ENCODE data around the gene XYLB. TPM values are rescaled to one million over a fixed set of nuclear protein-coding genes. Genes with fewer than 3 reads are reported as not detected.

XYLB gene
- total RNA-seq, 1 experiment from 2014 or later: 14.0 TPM

DNA sequence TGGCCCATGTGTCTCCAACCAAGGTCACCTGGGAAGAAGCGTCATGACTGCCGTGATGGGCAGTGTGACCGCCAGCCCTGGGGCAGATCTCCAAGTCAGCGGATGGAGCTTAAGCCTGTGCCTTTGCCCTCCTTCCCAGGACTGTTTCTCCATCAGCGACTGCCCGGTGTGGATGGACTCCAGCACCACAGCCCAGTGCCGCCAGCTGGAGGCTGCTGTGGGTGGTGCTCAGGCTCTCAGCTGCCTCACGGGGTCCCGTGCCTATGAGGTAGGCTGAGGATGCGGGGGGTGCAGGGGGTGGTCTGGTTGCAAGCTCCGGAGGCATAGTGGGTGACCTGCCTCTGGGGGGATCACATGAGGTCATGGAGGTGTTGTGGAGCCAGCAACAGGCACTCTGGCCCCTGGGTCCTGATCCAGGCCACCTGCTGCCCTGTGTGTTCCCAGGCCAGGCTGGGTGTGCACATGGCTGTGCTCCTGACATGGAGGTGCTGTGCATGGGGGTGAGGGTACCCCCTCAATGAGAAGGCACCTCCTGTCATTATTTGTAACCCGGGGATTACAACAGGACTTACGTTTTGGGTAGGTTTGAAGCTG lies 19.0 kb downstream of the XYLB start:
- H3K36me3 ChIP-seq (ENCODE audit: control insufficient read depth in 1 of 2, insufficient read depth in 2 of 2, low read length in 2 of 2): peaks cover 13 to 24% of the 10 kb centered on the region in 2 experiments; a peak in 3 of 4 replicates
- H3K9ac ChIP-seq (ENCODE audit: low read length): no peak overlapping the region
- DNase-seq (ENCODE audit: low read depth, low spot score) (no peak), ATAC-seq (no peak)
- no peak overlapping the region for H3K4me2 ChIP-seq (ENCODE audit: low read length)
- TF ChIP-seq RAD21 (IDR thresholded peaks at IDR 0.05; ENCODE audit: low read depth): no peak
- H3K79me2 ChIP-seq (ENCODE audit: insufficient read depth, low read length): no peaks in the 10 kb centered on the region
- H3K4me3 ChIP-seq (replicated peaks in 1 of 2; ENCODE audit: low read depth in 1 of 2, low read length in 2 of 2): no peak overlapping the region
- no peaks in the 10 kb centered on the region for H4K20me1 ChIP-seq (ENCODE audit: insufficient read depth)
- no peaks in the 10 kb centered on the region for H3K9me2 ChIP-seq (ENCODE audit: insufficient read depth)
- no TSS peak for BruUV-seq (replicated peaks)
- RAD21 ChIA-PET (ENCODE audit: low non-redundant PET in 1 of 2, low total read pairs in 2 of 2, uncharacterized antibody in 2 of 2, unreplicated experiment in 2 of 2): no interaction called here
- intact Hi-C loops (cut with micrococcal nuclease): no loop called here
- POLR2A ChIA-PET: no interaction called here
- no peaks in the 10 kb centered on the region for H3K27me3 ChIP-seq (ENCODE audit: insufficient read depth, low read length)
- no peaks in the 10 kb centered on the region for H3K9me3 ChIP-seq (ENCODE audit: control insufficient read depth in 1 of 2, insufficient read depth in 1 of 2, low read depth in 1 of 2, low read length in 2 of 2)
- H2AFZ ChIP-seq (ENCODE audit: low read depth, low read length, poor library complexity, severe bottlenecking): no peak overlapping the region
- no peak overlapping the region for H3K27ac ChIP-seq (ENCODE audit: low read depth, low read length)
- no peaks in the 10 kb centered on the region for H3K4me1 ChIP-seq (ENCODE audit: control insufficient read depth in 1 of 2, insufficient read depth in 2 of 2, low read length in 2 of 2)
- CTCF ChIA-PET: no interaction called here

DNA sequence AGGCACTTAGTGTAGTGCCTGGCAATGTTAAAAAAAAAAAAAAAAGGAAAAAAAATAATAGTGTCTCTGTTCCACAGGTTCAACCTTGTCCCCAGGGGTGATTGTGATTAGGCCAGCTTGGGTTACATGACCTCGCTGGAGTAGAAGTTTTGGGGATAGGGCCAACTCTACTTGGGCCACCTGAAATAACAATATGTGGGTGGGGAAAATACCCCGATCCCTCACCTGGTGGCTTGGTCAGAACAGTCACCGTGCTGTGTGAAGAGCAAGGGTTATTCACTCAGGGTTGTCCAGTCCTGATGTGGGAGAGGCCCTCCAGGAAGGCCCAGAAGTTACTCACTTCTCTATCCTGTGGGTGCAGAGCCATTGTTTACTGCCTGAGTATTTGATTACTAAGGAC lies 19.5 kb downstream of the XYLB start:
- CTCF ChIA-PET: no interaction called here
- BruUV-seq (replicated peaks): no TSS peak
- Histone ChIP-seq H3K4me3 (replicated peaks in 1 of 2; ENCODE audit: low read depth in 1 of 2, low read length in 2 of 2) (no peak overlapping the region), H3K4me2 (ENCODE audit: low read length) (no peak overlapping the region), H3K79me2 (ENCODE audit: insufficient read depth, low read length) (no peaks in the 10 kb centered on the region), H3K9me3 (ENCODE audit: control insufficient read depth in 1 of 2, insufficient read depth in 1 of 2, low read depth in 1 of 2, low read length in 2 of 2) (no peaks in the 10 kb centered on the region), H3K36me3 (ENCODE audit: control insufficient read depth in 1 of 2, insufficient read depth in 2 of 2, low read length in 2 of 2) (peaks cover 13 to 26% of the 10 kb centered on the region in 2 experiments; a peak in 3 of 4 replicates), H2AFZ (ENCODE audit: low read depth, low read length, poor library complexity, severe bottlenecking) (no peak overlapping the region), H3K27me3 (ENCODE audit: insufficient read depth, low read length) (no peaks in the 10 kb centered on the region), H3K27ac (ENCODE audit: low read depth, low read length) (no peak overlapping the region), H3K9me2 (ENCODE audit: insufficient read depth) (no peaks in the 10 kb centered on the region), H3K4me1 (ENCODE audit: control insufficient read depth in 1 of 2, insufficient read depth in 2 of 2, low read length in 2 of 2) (no peaks in the 10 kb centered on the region), H3K9ac (ENCODE audit: low read length) (no peak overlapping the region), H4K20me1 (ENCODE audit: insufficient read depth) (no peaks in the 10 kb centered on the region)
- no peak for ATAC-seq
- no peak for DNase-seq (ENCODE audit: low read depth, low spot score)
- no peak for TF ChIP-seq ELF1 (IDR thresholded peaks at IDR 0.05; ENCODE audit: borderline replicate concordance, low read depth)
- TF ChIP-seq, protein P1, sequence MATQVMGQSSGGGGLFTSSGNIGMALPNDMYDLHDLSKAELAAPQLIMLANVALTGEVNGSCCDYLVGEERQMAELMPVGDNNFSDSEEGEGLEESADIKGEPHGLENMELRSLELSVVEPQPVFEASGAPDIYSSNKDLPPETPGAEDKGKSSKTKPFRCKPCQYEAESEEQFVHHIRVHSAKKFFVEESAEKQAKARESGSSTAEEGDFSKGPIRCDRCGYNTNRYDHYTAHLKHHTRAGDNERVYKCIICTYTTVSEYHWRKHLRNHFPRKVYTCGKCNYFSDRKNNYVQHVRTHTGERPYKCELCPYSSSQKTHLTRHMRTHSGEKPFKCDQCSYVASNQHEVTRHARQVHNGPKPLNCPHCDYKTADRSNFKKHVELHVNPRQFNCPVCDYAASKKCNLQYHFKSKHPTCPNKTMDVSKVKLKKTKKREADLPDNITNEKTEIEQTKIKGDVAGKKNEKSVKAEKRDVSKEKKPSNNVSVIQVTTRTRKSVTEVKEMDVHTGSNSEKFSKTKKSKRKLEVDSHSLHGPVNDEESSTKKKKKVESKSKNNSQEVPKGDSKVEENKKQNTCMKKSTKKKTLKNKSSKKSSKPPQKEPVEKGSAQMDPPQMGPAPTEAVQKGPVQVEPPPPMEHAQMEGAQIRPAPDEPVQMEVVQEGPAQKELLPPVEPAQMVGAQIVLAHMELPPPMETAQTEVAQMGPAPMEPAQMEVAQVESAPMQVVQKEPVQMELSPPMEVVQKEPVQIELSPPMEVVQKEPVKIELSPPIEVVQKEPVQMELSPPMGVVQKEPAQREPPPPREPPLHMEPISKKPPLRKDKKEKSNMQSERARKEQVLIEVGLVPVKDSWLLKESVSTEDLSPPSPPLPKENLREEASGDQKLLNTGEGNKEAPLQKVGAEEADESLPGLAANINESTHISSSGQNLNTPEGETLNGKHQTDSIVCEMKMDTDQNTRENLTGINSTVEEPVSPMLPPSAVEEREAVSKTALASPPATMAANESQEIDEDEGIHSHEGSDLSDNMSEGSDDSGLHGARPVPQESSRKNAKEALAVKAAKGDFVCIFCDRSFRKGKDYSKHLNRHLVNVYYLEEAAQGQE (IDR thresholded peaks at IDR 0.05; ENCODE audit: low read depth): no peak
- no peak for TF ChIP-seq SIN3A (IDR thresholded peaks at IDR 0.05; ENCODE audit: low read depth)
- TF ChIP-seq TCF7L2 (IDR thresholded peaks at IDR 0.05; ENCODE audit: borderline replicate concordance, extremely low read depth, insufficient read depth, insufficient read length): no peak
- TF ChIP-seq, protein P2, sequence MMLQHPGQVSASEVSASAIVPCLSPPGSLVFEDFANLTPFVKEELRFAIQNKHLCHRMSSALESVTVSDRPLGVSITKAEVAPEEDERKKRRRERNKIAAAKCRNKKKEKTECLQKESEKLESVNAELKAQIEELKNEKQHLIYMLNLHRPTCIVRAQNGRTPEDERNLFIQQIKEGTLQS (IDR thresholded peaks at IDR 0.05): no peak
- TF ChIP-seq SP1 (IDR thresholded peaks at IDR 0.05; ENCODE audit: low read depth): no peak
- TF ChIP-seq EZH2 (IDR thresholded peaks at IDR 0.05): no peak
- TF ChIP-seq CEBPB (IDR thresholded peaks at IDR 0.05; ENCODE audit: low read depth): no peak
- no peak for TF ChIP-seq EGR1 (IDR thresholded peaks at IDR 0.05; ENCODE audit: low read depth)
- no peak for TF ChIP-seq ZNF274 (IDR thresholded peaks at IDR 0.05; ENCODE audit: low read depth, low read length)
- TF ChIP-seq POLR2AphosphoS5 (IDR thresholded peaks at IDR 0.05; ENCODE audit: low read depth, low read length): no peak
- TF ChIP-seq ZFX (IDR thresholded peaks at IDR 0.05): no peak
- no peak for TF ChIP-seq JUND (IDR thresholded peaks at IDR 0.05)
- TF ChIP-seq, protein P3, sequence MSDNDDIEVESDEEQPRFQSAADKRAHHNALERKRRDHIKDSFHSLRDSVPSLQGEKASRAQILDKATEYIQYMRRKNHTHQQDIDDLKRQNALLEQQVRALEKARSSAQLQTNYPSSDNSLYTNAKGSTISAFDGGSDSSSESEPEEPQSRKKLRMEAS (IDR thresholded peaks at IDR 0.05): no peak
- POLR2A ChIA-PET: no interaction called here
- intact Hi-C loops (cut with micrococcal nuclease): no loop called here
- RAD21 ChIA-PET (ENCODE audit: low non-redundant PET in 1 of 2, low total read pairs in 2 of 2, uncharacterized antibody in 2 of 2, unreplicated experiment in 2 of 2): no interaction called here
